Ramos (cell line): ENCODE measurements around the gene EXOC8.

Experiments
- in situ Hi-C: fragments of 300-500 bp; cut with MboI; formaldehyde crosslinking; loops from one replicate; pipeline ENCODE4 v1.14.3; 2022; ENCODE audit warnings: low sequenced_read_pairs; ENCODE audit not compliant: unreplicated experiment

EXOC8 gene

GRCh38 chr1:231319080-231319479 lies 18.6 kb downstream of the EXOC8 start:
- in situ Hi-C loops = no loop called here

DNA sequence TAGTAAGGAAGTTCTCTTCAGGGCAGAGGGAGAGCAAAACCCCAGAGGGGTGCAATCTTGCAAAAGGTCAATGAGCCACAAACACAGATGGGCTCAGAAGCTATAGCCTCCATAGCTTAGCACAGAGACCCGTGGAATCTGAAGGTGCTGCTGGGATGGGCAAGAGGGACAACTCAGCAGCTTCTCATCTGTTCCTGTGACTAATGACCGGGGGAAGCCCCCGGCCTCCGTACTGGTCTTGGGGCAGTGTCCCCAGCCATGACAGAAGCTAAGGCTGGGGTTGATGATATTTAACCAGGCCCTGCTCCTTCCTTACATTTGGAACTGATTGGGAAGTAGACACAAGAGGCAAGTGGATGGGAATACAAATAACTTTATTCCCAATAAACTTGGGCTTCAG lies 19.1 kb downstream of the EXOC8 start:
- in situ Hi-C loops = no loop called here

DNA sequence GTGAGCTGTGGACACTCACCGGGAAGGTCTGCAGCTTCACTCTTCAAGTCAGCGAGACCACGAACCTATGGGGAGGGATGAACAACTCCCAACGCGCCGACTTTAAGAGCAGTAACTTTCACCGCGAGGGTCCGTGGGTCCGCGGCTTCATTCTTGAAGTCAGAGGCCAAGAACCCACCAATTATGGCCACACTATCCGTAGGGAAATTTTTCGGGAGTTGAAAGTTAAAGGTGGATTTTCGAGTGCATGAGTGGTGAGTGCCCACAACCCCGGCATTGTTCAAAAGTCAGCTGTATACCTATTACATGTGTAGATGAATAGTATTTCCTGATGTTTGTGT lies 19.7 kb downstream of the EXOC8 start:
- in situ Hi-C loops = no loop called here

- in situ Hi-C loops = no loop called here
Observed at GRCh38 chr1:231317306-231318014, 20.2 kb downstream of the EXOC8 start.

DNA sequence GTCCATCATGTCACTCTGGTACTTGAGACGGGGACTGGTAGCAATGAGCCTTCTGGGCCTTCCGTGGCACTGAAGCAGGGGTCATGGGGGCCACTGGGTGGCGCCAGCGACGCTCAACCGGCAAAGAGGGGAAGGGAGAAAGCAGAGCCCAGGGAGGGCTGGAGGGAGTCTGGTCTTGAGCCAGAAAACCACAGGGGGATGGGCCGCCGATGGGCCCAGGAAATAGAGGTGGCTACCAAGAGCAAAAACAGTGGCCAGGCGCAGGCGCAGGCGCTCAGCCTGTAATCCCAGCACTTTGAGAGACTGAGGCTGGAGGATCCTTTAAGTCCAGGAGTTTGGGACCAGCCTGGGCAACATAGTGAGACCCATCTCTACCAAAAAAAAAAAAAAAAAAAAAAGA lies 21.8 kb downstream of the EXOC8 start:
- in situ Hi-C loops = no loop called here

GRCh38 chr1:231313661-231314060 lies 24.0 kb downstream of the EXOC8 start:
- in situ Hi-C loops = no loop called here

DNA sequence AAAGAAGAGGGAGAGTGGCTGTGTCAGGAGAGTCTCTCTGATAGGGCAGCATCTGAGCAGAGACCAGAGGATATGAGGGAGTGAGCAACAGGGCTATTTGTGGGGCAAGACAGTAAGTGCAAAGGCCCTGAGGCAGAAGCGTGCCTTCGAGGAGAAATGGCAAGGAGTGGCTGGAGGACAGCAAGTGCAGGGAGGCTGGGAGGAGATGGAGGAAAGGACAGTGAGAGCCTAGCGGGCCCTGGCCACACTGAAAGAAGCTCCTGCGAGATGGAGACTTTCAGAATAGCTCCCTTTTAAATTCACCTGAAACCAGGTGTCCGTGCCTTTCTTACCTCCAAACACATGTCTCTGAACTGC lies 25.2 kb downstream of the EXOC8 start:
- in situ Hi-C loops = no loop called here

GRCh38 chr1:231311720-231312431 lies 25.8 kb downstream of the EXOC8 start:
- in situ Hi-C loops = no loop called here

DNA sequence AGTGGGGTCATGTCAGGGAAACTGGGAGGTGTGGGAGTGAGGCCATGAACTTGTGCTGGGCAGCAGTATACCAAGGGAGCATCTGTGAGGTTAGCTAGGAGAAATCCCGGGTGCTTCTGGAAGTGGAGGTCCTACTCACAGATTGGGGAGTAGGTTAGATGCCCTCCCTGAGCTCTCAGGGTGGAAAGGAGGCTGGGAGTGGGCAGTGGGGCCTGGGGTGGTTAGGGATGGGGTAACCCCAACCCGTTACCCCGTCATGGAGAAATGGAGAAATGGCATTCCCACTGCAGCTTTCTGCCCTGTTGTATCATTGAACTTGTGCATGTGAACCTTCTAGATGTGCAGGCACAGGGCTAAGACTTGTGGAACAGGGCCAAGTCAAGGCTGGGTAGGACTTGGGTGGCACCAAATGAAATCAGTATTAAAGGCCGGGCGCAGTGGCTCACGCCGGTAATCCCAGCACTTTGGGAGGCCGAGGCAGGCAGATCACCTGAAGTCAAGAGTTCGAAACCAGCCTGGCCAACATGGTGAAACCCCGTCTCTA lies 27.2 kb downstream of the EXOC8 start:
- in situ Hi-C loops = no loop called here

GRCh38 chr1:231301990-231302389 lies 35.7 kb downstream of the EXOC8 start:
- in situ Hi-C loops = no loop called here

DNA sequence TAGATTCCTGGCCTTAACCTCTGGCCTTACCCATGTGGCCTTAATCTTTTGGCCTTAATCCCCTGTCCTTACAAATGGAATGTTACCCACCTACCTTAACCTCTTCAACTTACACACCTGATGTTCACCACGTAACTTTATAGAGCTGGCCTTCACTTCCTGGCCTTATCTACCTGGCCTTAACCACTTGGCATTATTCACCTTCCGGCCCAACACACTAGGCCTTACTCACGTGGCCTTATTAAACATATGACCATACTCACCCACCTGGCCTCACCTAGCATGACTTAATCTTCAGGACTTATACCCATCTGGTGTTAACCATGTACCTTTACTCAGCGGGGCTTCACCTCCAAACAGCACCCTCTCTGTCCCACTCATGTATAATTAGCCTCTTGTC lies 41.7 kb downstream of the EXOC8 start:
- in situ Hi-C loops = no loop called here

DNA sequence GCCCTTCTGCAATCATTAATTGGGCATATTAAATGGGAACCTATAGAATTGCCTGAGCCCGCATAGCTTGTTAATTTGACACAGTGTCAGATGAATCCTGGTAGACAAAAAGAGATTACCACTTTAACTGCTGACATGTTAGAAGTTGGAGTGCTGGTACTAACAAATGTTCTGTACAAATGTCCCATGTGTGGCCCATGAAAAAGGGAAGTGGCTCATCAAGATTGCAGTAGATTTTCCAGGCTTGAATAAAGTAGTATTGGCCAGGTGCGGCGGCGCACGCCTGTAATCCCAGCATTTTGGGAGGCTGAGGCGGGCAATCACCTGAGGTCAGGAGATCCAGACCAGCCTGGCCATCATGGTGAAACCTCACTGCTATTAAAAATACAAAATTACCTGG lies 51.0 kb downstream of the EXOC8 start:
- in situ Hi-C loops = no loop called here

DNA sequence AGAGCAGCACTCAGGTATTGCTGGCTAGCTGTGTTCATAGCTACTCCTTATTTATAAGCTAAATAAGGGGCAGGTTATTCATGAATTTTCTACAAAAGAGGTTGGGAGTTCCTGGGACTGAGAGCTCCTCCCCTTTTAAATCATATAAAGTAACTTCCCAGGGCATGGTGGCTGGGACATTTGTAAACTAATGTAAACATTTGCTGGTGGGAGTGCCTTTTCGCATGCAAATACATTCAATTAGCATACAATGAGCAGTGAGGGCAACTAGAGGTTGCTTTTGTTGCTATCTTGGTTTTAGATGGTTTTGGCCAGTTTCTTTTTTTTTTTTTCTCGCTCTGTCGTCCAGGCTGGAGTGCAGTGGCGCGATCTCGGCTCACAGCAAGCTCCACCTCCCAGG lies 53.2 kb downstream of the EXOC8 start:
- in situ Hi-C loops = no loop called here
